HCEC 1CT (cell line): ENCODE data around the gene MOK.

ENCODE experiments used
- DNase-seq: peaks from one replicate; pipeline ENCODE4 v3.0.0-alpha.2; 2017

The MOK gene

GRCh38 chr14:102200690-102201352 is 104.1 kb downstream of the MOK start:
- DNase-seq: no peak

DNA sequence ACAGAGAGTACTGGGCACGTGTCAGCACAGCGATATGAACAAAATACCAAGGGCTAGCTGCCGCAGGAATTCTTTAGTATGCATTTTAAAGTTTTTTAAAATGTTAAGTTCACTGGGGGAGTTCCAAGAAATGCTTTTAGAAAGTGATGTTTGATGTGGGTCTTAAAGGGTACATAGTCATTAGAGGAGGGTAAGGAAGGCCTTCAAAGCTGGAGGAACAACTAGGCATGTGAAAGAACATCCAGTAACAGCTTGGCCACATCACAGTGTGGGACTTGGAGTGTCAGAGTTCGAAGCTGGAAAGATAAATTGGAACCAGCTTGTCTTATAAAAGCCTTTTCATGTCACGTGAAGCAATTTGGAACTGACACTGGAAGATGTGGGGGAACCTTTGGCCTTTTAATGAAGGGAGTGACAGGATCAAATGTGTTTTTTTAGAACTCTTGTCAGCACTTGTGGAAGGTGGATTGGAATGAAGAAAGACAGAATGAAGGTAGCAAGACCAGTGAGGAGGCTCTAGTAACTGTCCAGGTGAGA is 107.6 kb downstream of the MOK start:
- DNase-seq: no peak

GRCh38 chr14:102196902-102197230 is 108.1 kb downstream of the MOK start:
- DNase-seq: no peak

DNA sequence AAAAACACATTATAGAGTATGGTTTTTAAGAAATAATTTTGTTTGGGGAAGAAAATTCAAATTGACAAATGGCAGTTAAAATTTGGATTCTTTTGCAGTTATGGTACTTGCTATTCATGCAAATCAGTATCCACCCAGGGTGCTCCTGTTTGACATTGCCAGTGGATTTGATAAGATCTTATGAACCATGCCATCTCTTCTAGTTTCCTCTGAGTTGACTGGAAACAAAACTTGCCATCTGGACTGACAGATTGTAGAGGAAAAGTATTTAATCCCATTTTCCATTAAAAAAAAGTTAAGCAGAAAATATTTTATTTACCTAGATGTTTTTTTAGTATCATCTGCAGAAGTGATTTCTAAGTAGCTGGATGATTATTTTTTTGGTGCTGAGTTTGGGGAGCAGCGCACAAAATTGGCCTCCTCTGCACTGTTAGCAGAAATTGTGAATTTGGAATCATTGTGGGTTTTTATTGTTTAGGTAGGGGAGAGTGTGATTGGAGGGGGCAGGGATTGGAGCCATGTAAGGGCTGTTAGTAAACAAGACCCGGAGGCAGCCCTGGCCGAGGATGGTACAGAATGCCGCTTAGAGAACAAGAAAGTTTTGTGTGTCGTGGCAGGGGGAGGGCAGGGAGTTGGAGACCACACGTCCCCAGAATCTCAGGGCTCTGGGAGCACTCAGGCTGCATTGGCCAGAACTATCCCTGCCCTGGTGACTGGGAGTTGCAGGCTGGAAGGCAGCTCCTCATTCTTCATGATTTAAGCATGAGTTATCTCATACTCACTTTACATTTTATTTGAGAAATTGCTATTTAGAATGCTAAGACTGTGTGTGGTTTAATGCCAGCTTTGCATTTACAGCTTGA is 108.7 kb downstream of the MOK start:
- DNase-seq: no peak

DNA sequence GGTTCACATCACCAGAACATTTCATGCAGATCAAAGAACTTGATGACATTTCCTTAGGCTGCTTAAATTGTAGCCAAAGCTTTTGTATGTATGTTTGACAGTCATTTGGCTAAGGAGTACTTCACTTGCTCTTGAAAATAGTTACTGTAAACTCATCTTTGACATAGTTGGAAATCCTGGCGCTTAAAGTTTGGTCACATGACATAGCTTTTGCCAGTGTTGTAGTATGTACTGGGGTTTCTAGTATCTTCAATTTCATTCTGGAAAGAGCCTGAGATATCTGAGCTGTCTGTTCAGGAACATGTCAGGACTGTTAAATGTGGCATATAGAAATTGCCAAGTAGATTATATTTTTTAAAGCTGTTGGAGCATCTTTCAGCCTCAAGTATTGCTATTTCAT is 109.5 kb downstream of the MOK start:
- no peak for DNase-seq

GRCh38 chr14:102194856-102195255 is 110.1 kb downstream of the MOK start:
- DNase-seq: no peak

- no peak for DNase-seq
Observed at GRCh38 chr14:102192840-102193502, 112.0 kb downstream of the MOK start.

DNA sequence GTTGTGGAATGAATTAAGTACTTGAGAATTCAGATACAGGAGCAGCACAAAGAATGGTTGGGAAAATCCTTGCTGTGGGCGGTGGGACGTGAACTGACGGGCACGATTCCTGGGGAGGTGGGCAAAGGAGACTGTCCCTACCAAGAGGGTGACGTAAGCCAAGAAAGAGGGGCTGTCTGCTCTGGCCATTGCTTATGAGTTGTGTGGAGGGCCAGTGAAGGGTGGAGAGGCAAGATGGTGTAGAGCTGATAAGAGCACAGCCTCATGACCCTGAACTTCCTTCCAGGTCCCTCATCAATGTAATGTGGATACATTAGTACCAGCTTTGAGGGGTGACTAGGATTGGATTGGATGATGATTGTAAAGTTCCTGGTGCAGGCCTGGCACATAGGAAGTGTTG is 115.1 kb downstream of the MOK start:
- DNase-seq: no peak

- DNase-seq: no peak
Observed at GRCh38 chr14:102188187-102188586, 116.8 kb downstream of the MOK start.

DNA sequence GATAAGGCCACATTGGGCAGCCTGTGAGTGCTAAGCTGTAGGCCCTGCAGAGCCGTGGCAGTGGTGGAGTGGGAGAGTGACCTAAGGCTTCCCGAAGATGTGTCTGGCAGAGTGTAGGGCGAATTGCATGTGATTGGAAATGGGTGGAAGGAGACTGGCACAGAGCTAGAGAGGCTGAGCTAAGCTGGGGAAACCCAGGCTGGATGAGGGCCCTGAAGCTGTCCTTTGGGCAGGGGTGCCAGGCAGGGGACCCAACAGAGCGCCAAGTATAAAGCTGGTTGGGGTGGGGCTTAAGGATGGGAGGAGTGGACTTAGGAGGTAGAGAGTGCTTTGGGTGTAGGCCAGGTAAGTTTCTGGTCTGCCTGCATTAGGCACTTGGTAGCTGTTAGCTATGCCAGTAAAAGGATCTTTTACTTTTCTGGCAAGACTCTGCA is 117.4 kb downstream of the MOK start:
- DNase-seq: no peak

DNA sequence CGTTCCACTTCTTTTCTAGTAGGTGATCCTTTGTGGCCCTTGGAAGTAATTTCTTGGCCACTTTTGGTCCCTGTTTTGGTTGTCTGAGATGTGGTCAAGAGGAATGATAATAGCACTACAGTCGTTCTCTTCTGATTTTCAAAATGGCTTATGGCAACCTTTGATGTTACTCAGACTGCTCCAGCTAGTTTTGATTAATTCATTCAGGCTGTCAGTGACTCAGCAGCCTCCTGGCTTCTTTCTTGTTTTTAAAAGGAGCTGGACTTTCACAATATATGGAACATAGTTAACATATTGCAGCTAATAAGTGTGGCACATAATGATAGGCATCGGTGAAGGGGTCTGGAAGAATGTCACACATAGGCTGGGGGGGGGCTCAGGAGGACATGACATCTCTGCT is 117.9 kb downstream of the MOK start:
- peak; percentile 85 for DNase-seq

- no peak for DNase-seq
Observed at GRCh38 chr14:102185360-102185759, 119.6 kb downstream of the MOK start.

- DNase-seq: no peak
Observed at GRCh38 chr14:102184316-102185035, 120.5 kb downstream of the MOK start.

- no peak for DNase-seq
Observed at GRCh38 chr14:102183886-102184285, 121.1 kb downstream of the MOK start.

- peak; percentile 69 for DNase-seq
Observed at GRCh38 chr14:102182936-102183619, 121.9 kb downstream of the MOK start.

- DNase-seq: peak; percentile 84
Observed at GRCh38 chr14:102182190-102182589, 122.8 kb downstream of the MOK start.

GRCh38 chr14:102181187-102181586 is 123.8 kb downstream of the MOK start:
- no peak for DNase-seq

DNA sequence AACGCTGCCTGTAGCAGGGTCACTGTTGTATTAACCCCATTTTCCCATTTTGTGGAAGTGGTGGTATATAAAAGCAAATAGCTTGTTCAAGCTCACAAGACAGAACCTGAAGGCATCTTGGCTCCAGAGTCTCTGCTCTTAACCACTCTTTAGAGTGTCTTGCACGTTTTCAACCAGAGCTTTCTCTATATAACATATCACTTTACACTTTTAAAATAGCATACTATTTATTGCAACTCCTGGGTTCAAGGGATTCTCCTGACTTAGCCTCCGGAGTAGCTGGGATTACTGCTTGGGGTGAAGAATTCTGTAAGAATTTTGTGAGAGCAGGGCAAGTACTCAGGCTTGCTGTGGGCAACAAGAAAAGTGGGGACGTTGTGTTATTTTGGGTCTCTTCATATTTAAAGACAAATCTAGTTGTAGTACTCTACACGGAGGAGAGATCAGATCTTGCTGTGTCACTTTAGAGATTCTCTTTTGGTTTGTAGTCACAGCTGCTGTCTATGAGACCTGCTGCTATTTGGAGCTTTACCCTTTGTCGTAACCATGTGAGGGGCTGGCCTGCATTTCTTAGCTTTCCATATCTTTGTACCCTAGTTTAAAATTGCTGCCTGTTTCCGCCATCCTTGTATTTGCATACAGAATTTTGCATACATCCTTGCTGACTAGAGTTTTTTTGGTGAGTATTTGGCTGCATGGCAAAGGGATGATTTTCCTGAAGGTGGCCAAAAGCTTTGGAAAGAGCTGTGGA is 124.5 kb downstream of the MOK start:
- DNase-seq: no peak
